ENCODE results near the gene LIN37.

LIN37 gene

GRCh38 chr19:35775046-35775297, 26.6 kb downstream of the LIN37 start:
- no peak for DNase-seq (ENCODE audit: low spot score)

- DNase-seq (ENCODE audit: low spot score) = peak; percentile 97
Observed at GRCh38 chr19:35775298-35776101, 27.1 kb downstream of the LIN37 start, which contains the start of gene ARHGAP33. ARHGAP33 (plus strand) TSS chr19:35775564; CDS start chr19:35775659, 95 bp downstream.

- no peak for DNase-seq (ENCODE audit: low spot score)
Observed at GRCh38 chr19:35776102-35776788, 27.9 kb downstream of the LIN37 start.

GRCh38 chr19:35777086-35777841, 28.9 kb downstream of the LIN37 start:
- no peak for DNase-seq (ENCODE audit: low spot score)

GRCh38 chr19:35777961-35778360, 29.6 kb downstream of the LIN37 start:
- no peak for DNase-seq (ENCODE audit: low spot score)

GRCh38 chr19:35779033-35779432, 30.7 kb downstream of the LIN37 start:
- DNase-seq (ENCODE audit: low spot score) = no peak

GRCh38 chr19:35780058-35780457, 31.7 kb downstream of the LIN37 start:
- DNase-seq (ENCODE audit: low spot score) = no peak

GRCh38 chr19:35780717-35781116, 32.3 kb downstream of the LIN37 start:
- DNase-seq (ENCODE audit: low spot score) = no peak

- no peak for DNase-seq (ENCODE audit: low spot score)
Observed at GRCh38 chr19:35781650-35782049, 33.3 kb downstream of the LIN37 start.

- DNase-seq (ENCODE audit: low spot score) = no peak
Observed at GRCh38 chr19:35782589-35782988, 34.2 kb downstream of the LIN37 start.

- no peak for DNase-seq (ENCODE audit: low spot score)
Observed at GRCh38 chr19:35783469-35784434, 35.4 kb downstream of the LIN37 start.

- no peak for DNase-seq (ENCODE audit: low spot score)
Observed at GRCh38 chr19:35784503-35785338, 36.3 kb downstream of the LIN37 start.

GRCh38 chr19:35785339-35785627, 36.9 kb downstream of the LIN37 start:
- no peak for DNase-seq (ENCODE audit: low spot score)

GRCh38 chr19:35786299-35787160, 38.2 kb downstream of the LIN37 start:
- DNase-seq (ENCODE audit: low spot score) = no peak

- no peak for DNase-seq (ENCODE audit: low spot score)
Observed at GRCh38 chr19:35787227-35787799, 38.9 kb downstream of the LIN37 start.

GRCh38 chr19:35788205-35788960, 40.0 kb downstream of the LIN37 start:
- DNase-seq (ENCODE audit: low spot score) = no peak

- DNase-seq (ENCODE audit: low spot score) = no peak
Observed at GRCh38 chr19:35789195-35789977, 41.0 kb downstream of the LIN37 start.

Data from CD4-positive, alpha-beta T cell treated with Interleukin-6 at 100 ng/mL for 8 hours (primary cell).